Stimulated activated CD8-positive, alpha-beta memory T cell treated with anti-CD3 and anti-CD28 coated beads, Interleukin-4, amount 100 ng/mL, for 1 hour (primary cell): ENCODE measurements around the gene TELO2.

ENCODE experiments used
- DNase-seq, 2 donors: peaks; one replicate each; pipeline ENCODE4 v3.0.0-alpha.2; 2020; ENCODE audit warnings: low read depth in 2 of 2, low spot score in 1 of 2

TELO2 gene

DNA sequence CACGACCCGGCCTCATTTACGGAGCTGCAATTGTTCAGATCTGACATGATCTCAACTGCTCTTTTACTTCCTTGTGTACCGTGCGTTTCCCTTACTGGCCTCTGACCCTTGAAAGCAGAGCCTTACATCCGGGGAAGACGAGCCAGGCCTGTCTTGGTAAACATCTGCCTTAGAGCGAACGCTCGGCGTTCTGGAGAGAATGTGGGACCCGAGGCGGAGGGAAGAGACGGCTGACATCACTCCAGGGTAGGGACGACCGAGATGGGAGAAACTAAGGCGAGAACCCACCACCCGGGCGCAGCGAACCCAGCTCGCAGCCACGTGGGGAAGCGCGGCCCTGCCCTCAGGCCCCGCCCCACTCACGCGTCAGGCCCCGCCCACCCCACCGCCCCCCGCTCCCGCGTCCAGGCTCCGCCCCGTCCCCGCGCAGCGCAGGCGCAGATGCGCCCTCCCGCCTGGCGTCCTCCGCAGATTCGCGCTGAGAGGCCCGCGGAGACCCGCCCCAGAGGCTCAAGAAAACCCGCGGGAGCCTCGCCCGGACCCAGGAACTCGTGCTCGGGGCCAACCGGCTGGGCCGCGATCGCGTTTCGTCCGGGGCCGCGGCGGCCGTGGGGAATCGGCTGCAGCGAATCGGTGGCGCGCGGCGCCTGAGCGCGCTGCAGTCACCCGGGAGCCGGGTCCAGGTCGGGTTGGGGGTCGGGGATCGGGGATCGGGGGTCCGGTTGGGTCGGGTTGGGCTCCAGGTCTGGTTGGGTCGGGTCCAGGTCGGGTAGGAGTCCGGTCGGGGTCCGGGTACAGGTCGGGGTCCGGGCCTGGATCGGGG is at the start of gene TELO2:
Gene TELO2, plus strand, starts transcription at position 438 of the 823 bp plus-strand sequence. CDS start 922 bp downstream, outside the sequence.
- DNase-seq: peak; percentile 70 to 74

DNA sequence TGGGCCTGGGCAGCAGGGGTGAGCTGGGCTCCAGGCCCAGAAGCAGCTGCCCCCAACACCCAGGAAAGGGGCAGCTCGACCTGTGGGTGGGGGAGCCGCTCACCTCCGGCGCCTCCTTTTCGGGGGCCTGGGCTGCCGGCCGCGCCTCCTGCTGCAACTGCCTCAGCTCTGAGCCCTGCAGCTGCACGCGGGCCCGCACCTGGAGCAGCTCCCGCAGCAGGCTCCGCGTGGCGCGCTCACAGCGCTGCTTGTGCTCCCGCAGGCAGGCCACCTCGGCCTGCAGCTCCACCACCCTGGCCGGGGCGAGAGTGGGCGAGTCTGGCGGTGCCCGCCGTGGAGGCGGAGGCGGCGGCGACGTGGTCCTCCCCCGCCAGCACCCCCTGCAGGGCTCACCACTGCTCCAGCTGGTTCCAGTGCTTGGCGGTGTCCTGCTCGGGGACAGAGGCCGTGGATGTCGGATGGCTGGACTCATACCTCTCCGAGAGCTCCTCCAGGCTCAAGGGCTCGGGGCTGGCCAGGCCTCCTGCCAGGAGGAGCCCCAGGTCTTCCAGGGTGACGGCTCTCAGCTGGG is 49.7 kb upstream of the TELO2 start:
- DNase-seq: no peak

DNA sequence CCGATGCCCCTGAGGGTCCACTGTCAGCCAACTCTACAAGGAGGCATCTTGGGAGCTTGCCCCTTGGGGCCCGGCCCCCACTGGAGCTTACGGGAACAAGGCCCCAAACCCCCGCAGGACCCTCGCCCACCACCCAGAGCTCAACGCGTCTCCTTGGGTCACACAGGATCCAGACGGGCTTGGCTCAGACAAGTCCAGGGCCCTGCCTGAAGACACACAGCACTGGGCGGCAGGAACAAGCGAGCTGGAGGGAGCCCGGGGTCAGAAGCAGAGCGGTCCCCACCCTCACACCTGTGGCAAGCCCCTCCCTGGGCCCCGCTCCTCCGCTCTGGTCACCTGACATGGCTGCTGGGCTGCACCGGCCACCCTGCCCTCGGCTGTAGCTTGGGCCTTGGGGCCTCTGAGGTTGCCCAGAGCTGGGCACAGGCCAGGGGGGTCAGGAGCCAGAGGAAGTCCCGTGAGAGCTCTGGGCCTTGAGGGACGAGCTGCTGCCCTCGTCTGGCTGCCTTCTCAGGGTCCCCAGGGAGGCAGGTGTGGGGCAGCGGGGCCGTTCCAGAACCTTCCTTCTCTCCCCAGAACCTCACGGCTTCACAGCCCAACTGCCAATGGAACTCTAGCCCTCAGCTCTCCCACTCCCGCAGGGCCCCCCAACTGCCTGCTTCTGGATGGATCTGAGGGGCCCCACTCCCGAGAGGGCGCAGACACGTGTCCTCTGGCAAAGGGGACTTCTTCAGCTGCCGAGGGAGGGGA is 49.0 kb upstream of the TELO2 start, which contains the start of gene CCDC154:
Gene CCDC154, minus strand, starts transcription at position 577 of the 750 bp plus-strand sequence. Its CDS starts 234 bp downstream, at position 343.
- DNase-seq: no peak

DNA sequence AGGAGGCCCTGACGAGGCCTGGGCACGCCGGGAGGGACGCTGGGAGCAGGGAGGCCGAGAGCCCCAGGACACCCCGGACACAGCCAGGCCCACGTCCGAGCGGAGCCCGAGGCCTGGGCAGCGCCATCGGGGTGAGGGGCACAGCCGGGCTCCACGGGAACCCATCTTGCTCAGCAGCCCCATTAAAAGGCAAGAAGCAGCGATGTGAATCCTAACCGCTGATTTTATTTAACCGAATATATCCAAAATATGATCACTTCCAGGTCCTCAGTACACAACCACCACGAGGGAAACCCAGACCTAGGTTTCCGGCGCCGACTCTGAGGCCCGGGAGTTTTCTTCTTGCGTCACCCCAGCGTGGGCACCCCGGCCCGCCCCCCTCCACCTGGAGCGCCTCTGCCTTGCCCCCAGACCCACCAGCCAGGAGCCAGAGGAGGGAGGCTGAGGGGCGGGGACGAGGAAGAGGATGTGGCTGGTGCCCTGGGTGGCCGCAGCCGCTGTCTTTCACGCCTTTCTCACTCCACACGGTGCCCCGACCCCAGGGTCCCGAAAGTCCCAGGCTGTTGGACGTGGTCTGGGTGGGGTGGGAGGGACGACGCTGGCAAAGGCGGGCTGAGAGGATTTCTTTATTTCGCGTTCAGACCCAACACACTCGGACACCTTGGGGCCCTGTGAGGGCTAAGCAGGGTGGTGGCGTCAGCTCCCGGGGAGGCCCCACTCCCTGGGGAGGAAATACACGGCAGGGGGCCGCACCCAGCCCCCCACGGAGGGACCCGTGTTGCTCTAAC is 48.2 kb upstream of the TELO2 start:
- no peak for DNase-seq

DNA sequence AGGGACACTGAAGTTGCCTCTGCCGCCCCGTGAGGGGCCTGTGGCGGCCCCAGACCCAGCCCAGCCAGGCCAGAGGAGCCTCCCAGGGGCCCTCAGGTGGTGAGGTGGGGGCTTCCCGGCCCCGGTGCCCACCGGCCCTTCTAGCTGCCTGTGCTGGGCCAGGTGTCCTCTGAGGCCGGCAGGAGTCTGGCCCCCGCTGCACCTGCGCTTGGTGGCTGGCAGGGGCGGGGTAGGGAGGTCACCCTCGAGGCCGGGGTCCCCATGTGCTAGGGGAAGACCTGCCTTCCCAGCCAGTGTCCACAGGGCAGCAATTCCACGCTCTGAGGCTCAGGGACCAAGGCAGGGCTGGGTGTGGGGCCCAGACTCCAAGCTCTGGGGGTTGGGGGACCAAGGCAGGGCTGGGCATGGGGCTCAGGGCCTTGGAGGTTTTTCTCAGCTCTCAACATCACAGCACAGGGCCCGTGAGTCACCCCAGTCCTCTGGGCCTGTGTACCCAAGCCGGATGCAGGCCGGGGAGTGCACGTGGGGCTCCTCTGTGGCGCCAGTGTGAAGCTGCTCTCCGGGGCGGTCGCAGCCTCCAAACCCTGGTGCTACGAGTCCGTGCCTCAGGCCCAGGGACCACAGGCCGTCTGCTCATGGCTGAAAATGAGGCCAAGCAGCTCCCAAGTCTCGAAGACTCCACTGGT is 47.5 kb upstream of the TELO2 start:
- no peak for DNase-seq

DNA sequence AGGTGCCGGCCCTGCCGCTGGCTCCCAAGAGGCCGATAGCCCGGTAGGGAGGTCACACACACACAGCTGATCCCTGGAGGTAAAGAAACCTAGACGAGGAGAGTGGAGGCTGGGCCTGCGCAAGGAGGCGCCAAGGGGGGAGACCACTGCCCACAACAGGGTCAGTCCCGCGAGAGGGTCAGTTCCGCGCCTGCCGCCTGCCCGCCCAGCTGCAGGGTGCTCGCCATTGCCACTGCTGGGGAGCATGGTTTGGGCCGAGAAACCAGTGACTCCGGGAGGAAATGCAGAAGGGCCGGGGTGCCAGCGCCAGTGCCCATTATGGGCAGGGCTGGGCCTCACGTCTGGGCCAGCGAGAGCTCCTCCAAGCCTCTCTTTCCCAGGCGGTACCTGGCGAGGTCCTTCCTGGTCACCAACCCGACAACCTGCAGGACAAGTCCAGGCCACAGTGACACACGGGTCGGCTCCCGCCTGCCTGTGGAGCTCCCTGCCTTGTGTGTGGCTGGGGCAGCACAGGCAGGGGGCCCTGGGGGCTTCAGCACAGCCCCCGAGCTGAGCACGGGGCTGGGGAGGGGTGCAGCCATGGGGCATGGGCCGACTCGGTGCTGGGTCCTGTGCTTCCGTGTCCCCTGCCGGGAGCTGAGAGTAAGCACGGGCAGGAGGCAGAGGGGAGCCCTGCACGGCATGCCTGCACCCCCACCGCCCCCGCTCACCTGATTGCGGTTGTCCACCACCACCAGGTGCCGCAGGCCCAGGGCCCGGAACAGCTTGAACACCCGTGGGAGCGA is 46.7 kb upstream of the TELO2 start:
- no peak for DNase-seq

DNA sequence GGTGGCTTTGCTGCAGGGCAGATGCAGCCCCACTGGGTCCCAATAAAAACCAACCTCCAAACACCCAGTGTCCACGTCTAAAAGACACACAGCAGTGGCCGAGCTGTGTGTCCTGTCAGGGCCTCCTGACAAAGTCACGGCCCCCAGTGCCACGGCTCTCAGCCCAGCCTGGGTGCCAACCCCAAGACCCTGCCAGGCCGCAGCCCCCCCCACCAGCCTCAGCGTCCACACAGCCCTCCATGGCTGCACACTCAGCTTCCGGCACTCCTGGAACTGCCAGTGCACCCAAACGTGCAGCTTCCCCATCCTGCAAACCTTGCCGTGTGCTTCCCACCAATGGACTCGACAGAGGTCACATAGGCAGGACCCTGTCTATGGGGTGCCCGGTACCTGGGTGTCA is 45.2 kb upstream of the TELO2 start:
- no peak for DNase-seq

DNA sequence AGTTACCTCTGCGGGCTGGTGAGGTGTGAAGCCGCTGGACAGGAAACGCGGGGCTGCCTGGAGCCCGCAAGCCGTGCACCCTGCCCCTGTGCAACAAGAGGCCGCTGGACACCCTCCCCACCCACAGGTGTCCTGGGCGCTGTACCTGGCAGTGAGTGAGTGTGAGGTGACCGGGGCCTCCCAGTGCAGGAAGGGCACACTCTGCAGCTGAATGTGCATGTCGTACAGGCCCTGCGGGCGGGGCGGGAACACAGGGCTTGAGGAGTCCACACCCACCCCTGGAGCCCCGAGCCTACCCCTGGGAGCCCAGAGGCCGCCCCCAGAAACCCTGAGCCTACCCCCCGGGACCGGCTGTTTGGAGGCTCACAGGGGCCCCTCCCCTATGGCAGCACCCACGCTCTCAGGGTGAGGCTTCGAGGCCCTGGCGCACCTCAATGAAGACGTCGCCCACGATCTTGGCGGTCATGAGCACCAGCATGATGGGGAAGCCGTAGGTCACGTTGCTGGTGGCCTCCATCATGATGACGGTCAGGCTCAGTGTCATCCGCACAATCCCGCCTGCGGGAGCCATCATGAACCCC is 44.5 kb upstream of the TELO2 start:
- no peak for DNase-seq

DNA sequence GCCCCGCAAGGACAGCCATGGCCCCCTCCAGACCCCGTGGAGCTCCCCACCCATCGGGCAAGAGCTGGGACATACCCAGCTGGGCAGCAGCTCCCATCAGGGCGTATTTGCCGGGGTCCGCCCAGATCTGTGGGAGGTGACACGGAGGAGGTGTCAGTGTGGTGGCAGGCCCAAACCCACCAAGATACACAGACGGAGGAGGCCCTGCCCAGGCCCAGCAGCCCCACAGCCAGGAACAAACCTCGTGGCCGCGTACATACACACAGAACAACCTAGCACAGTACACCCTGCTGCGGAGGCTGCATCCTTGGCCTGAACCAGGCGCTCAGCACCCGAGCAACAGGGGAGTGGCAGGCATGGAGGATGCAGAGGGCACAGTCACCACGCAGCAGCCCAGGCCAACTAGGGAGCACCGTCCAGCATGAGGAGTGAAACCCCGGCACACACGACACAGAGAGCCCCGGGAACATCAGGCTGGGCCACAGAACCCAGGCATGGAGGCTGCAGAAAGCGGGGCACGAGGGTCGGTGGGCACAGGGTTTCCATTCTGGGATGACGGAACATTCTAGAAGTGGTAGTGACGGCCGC is 43.9 kb upstream of the TELO2 start:
- no peak for DNase-seq

DNA sequence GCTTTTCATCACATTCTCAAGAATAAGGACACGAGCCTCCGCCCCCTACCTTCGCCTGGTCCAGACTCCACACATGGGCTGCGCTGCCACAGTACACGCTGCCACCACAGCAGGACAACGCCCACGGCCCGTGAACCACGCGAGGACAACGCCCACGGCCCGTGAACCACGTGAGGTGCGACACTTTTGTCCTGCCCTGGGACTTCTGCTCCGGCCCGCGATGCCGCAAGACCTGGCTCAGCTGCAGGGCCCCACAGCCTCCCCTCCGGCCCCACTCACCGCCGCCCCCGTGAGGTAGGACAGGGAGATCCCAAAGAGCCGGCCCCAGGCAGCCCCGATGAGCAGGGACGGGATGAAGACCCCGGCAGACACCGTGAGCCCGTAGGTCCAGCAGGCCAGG is 42.9 kb upstream of the TELO2 start:
- DNase-seq: no peak

DNA sequence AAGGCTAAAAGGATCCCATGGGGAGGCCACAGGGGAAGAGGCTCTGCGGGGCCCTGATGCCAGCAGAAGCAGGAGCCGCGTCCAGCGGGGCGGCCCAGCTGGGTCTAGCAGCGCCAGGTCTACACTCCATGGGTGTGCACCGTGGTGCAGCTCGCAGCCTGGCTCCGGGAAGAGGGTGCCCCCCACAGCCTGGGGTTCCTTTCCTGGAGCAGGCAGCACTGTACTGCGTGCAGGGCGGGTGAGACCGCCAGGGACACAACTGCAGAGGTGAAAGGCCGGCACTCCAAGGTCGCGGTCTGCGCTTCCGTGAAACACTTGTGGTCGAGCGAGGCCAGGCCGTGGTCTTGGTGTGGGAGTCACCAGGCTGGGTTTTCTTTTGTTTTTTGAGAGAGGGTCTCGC is 42.3 kb upstream of the TELO2 start:
- DNase-seq: no peak

DNA sequence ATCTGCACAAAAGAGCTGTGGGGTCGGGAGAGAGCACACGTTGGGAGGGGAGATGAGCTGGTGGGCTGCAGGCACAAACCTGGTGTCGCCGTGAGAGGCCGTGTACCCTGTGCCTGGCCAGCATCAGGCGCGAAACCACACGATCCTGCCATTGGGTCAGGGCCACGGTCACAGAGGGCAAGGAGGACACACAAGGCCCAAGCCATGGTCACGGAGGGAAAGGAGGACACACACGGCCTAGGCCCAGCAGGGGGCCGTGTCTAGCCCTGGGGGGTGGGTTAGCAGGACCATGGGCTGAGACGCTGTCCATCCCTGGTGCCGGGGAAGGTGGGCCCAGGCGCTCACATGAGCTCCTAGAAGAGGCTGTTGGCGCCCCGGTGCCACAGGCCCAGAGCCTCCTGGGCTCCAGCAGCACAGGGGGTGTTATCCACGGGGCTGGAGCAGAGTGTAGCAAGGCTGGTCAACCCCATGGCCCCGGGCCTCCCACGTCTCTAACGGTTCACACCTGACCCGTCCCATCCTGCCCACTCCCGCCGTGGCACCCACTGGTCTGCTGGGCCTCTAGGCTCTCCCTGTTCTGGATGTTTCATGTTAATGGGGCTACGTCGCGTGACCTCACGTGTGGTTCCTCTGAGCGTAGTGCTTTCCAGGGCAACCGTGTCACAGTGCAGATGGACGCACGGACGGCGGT is 41.3 kb upstream of the TELO2 start:
- DNase-seq: no peak

DNA sequence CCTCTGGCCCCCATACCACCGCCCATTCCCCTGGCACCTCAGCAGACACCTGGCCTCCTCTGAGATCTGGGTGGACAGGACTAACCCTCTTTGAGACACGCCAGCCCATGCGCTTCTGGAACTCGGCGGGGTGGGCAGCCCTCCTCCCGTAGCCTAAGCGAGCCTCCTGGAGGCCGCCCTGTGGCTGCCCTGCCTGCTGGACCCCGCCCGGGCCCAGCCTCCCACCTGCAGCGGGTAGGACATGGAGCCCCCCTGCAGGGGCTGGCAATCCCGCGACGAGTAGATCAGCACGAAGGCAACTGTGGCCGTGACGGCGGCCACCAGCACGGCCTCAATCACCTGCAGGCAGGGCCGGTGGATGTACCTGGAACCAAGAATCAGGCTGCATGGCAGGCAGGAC is 40.6 kb upstream of the TELO2 start:
- no peak for DNase-seq

DNA sequence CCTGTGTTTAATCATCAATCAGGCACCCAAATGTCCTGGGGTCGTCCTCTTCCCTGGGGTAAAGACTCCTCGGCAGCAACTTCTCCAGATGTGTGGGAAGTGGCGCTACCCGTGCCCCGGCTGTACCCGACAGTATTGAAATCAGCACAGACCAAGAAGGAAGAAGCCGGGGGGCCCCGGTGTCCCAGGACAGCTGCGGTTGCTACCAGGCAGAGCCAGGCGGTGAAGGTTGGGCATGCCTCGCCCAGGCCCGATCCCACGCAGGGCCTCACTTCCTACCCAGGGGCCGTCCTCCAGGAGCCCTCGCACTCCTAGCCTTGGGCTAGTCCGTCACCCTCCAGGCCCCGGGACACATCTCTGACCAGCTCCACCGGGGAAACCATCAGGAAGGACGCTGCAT is 39.8 kb upstream of the TELO2 start:
- DNase-seq: no peak

DNA sequence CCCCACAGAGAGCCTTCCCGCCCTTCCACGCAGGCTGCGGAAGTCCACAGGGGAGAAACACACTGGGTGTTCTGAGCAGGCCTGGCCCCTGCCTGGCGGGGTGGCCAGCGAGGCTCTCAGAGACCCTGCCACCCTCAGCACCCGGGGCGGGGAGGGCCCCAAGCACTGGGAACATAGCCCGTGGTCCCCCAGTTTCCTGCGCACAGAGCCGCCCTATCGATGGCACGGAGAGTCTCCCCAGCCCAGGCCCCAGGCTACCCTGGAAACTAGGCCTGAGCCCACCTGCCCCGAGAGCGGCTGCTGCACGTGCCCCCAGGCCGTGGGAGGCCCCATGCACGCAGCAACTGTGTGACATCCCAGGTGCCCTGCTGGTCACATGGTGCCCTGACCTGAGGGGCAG is 38.6 kb upstream of the TELO2 start:
- DNase-seq: no peak

DNA sequence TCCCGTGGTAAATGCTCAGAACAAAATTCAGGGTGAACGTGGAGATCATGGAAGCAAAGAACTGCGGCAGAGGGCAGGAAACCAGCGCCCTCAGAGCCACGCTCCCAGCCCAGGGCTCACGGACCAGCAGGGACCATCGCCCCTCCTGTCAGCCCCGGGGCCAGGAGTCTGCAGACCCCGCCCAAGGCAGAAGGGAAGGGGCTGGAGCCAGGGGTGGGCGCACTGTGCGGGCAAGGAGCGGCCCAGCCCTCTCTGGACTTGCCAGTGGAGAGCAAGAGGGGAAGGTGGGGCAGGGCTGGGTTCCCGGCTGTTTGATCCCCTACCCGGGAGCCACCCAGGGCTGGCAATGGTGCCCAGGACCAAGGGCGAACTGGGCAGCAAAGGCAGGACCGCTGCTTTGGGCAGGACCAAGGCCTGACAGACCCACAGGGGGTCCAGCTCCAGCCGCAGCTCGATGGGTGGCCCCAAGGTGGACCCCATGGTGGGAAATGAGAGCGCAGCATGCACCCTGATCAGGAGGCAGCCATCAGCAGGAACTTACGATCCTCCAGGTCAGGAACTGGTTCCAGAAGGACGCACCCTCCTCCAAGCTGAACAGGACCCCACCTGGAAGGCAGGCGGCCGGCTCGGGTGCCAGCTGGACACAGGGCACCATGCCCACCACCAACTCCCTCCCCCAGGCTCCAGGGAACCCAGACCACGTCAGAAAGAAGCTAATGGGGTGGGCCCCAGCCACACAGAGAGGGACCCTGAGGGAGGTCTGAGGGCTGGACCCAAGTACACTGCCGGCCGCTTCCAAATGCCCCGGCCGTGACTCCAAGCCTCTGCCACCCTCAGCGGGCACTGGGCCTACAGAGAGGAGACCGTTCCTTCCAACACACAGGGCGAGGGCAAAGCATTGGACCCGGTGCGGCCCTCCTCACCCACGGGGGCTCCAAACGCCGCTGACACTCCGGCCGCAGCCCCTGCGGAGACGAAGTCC is 37.7 kb upstream of the TELO2 start:
- DNase-seq: no peak

DNA sequence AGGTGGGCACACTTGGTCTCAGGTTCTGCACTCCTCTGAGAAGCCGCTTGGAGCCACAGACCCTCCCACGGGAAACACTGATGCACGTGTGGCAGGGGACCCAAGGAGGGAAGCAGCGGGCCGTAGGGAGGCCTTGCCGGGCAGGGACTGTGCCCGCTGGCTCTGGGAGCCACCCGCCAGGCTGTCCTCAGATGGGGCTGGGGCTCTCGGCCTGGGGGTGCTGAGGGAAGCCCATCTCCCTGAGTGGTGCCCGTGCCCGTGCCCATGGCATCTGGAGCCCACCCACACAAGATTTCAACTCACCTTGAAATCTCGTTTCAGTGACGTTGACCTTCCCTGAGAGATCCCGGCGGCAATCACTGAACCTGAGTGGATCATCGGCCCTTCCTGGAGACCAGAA is 36.2 kb upstream of the TELO2 start:
- DNase-seq: no peak
